Thyroid gland (tissue), 4 donors: ENCODE measurements around the gene ZNF528.

ENCODE experiments used
- CTCF ChIP-seq, 6 experiments: fragments of 200-600 bp in 3 of 6; fragments of 450-650 bp in 3 of 6; sonication (generic) in 3 of 6; IDR thresholded peaks; one replicate each; pipeline ENCODE4 v1.5.1; 2016 to 2019; ENCODE audit warnings: antibody characterized with exemption in 6 of 6, mild to moderate bottlenecking in 2 of 6, inconsistent platforms in 1 of 6, moderate library complexity in 1 of 6
- POLR2A ChIP-seq, 2 donors: fragments of 450-650 bp; IDR thresholded peaks; one replicate each; pipeline ENCODE4 v1.6.1; 2017; ENCODE audit warnings: antibody characterized with exemption in 2 of 2, mild to moderate bottlenecking in 2 of 2, moderate library complexity in 1 of 2

DNA sequence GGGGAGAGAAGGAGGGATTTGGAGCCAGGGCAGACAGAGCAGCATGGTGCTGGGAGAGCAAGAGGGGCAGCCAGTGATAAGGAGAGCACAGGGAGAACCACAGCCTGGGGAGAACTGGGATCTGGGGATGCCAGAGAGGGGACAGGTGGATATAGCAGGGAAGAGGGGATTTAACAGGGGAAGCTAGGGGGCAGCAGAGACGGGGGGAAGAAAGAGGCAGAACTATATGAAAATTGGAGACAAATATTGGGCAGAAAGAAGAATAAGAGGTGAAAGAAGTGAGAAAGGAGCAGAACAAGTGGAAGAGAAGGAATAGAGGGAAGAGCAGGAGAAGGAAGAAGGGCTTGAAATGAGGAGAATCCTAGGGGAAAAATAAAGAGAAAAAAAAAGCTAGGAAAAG lies 6.5 kb upstream of the ZNF528 start:
- TF ChIP-seq CTCF (IDR thresholded peaks at IDR 0.05) (no peak), POLR2A (IDR thresholded peaks at IDR 0.05) (no peak)
